ENCODE data around the gene MRPL32.

- TF ChIP-seq, protein P1, sequence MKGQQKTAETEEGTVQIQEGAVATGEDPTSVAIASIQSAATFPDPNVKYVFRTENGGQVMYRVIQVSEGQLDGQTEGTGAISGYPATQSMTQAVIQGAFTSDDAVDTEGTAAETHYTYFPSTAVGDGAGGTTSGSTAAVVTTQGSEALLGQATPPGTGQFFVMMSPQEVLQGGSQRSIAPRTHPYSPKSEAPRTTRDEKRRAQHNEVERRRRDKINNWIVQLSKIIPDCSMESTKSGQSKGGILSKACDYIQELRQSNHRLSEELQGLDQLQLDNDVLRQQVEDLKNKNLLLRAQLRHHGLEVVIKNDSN (IDR thresholded peaks at IDR 0.05) = no peak
- TF ChIP-seq, protein P2, sequence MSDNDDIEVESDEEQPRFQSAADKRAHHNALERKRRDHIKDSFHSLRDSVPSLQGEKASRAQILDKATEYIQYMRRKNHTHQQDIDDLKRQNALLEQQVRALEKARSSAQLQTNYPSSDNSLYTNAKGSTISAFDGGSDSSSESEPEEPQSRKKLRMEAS (IDR thresholded peaks at IDR 0.05) = no peak
- TF ChIP-seq CREB1 (IDR thresholded peaks at IDR 0.05; ENCODE audit: low read depth) (no peak), EP300 (IDR thresholded peaks at IDR 0.05; ENCODE audit: borderline replicate concordance) (no peak)
These were observed 825 bp downstream of the MRPL32 start for GRCh38 chr7:42932811-42933591.
